H1 (cell line): ENCODE data around the gene VN1R5. TPM values are rescaled to one million over a fixed set of nuclear protein-coding genes. Genes with fewer than 3 reads are reported as not detected.

Experiments
- CHD1 ChIP-seq: IDR thresholded peaks from 2 replicates; pipeline ENCODE4 v1.6.1; 2012; ENCODE audit warnings: low read depth, low read length, improper control_type of control experiment
- CTCF ChIP-seq, 3 experiments: IDR thresholded peaks; 1 replicate in 2 of 3; 2 replicates in 1 of 3; pipeline versions ENCODE4 v1.5.1 to v1.6.1; 2011; ENCODE audit warnings: low read length in 3 of 3, mild to moderate bottlenecking in 3 of 3, inconsistent platforms in 2 of 3, low read depth in 1 of 3, moderate library complexity in 1 of 3; ENCODE audit not compliant: insufficient read depth in 1 of 3; ENCODE audit errors: control extremely low read depth in 1 of 3
- EGR1 ChIP-seq: IDR thresholded peaks from 2 replicates; pipeline ENCODE4 v1.6.1; 2011; ENCODE audit warnings: low read depth, low read length, borderline replicate concordance
- HDAC2 ChIP-seq, 2 experiments: fragments of 300-600 bp in 1 of 2; sonication (generic) in 1 of 2; IDR thresholded peaks; 2 replicates each; pipeline ENCODE4 v1.6.1; 2011 to 2012; ENCODE audit warnings: low read depth in 2 of 2, low read length in 2 of 2, mild to moderate bottlenecking in 2 of 2, moderate library complexity in 2 of 2, borderline replicate concordance in 1 of 2, inconsistent platforms in 1 of 2
- JUND ChIP-seq: IDR thresholded peaks from 2 replicates; pipeline ENCODE4 v1.6.1; 2011; ENCODE audit warnings: mild to moderate bottlenecking, improper control_type of control experiment, low read length
- POLR2AphosphoS5 ChIP-seq: IDR thresholded peaks from 2 replicates; pipeline ENCODE4 v1.6.1; 2011; ENCODE audit warnings: low read depth, low read length
- polyA plus RNA-seq, 7 experiments: library from polyadenylated mRNA; depleted of rRNA in 3 of 7; stranded (reverse) in 5 of 7; unstranded in 2 of 7; fragments of >200 nt in 5 of 7; fragments of 200-250 nt in 2 of 7; gene quantifications; 1 replicate in 5 of 7; 2 replicates in 1 of 7; 4 replicates in 1 of 7; pipeline versions ENCODE4 v1.2.1 to v1.2.3, GENCODE V29; 2011 to 2013; ENCODE audit warnings: missing spikeins in 2 of 7, mixed read lengths in 2 of 7
- total RNA-seq: library from RNA; stranded (reverse); fragmentation: NEBNext Ultra II Directional; extraction: Animal tissue kit (Norgen Biotek cat#: 25700); gene quantifications from 2 replicates; pipeline ENCODE4 v1.2.1, GENCODE V29; 2021

Gene VN1R5
- total and polyA plus RNA-seq, 2 of the 8 experiments (the other 6 are each of a cell fraction or from before 2014, with no cell fraction given), result not detected

GRCh38 chr1:247295746-247296145 lies 39.9 kb downstream of the VN1R5 start (continued):
- TF ChIP-seq CTCF (IDR thresholded peaks at IDR 0.05; ENCODE audit: control extremely low read depth in 1 of 3, insufficient read depth in 1 of 3, low read depth in 1 of 3, low read length in 3 of 3) (no peak), HDAC2 (IDR thresholded peaks at IDR 0.05; ENCODE audit: borderline replicate concordance in 1 of 2, low read depth in 2 of 2, low read length in 2 of 2) (no peak), POLR2AphosphoS5 (no peak), CHD1 (no peak), EGR1 (no peak), JUND (no peak)
- TF ChIP-seq, all 59 proteins: peak for 0
